Breast epithelium (tissue), 4 donors: ENCODE results near the gene NEDD4L. TPM values are rescaled to one million over a fixed set of nuclear protein-coding genes. Genes with fewer than 3 reads are reported as not detected.

Source experiments
- DNase-seq, 2 donors: peaks; one replicate each; pipeline ENCODE4 v3.0.0-alpha.2; 2019; ENCODE audit warnings: low spot score in 2 of 2
- H3K27ac ChIP-seq, 2 donors: fragments of 200-600 bp; sonication (generic) in 1 of 2; one replicate each; pipeline ENCODE4 v1.5.1; 2016 to 2019; ENCODE audit warnings: mild to moderate bottlenecking in 1 of 2
- H3K27me3 ChIP-seq, 2 donors: fragments of 200-600 bp; sonication (generic) in 1 of 2; one replicate each; pipeline versions ENCODE4 v1.5.1 to v1.6.0; 2017 to 2019; ENCODE audit warnings: control low read depth in 1 of 2, mild to moderate bottlenecking in 1 of 2
- H3K36me3 ChIP-seq: fragments of 200-600 bp; one replicate; pipeline ENCODE4 v1.5.1; 2019
- H3K4me1 ChIP-seq, 2 donors: fragments of 200-600 bp; sonication (generic); one replicate each; pipeline ENCODE4 v1.5.1; 2016 to 2019; ENCODE audit warnings: control low read depth in 1 of 2
- H3K4me3 ChIP-seq, 3 donors: fragments of 200-600 bp; sonication (generic); 1 replicate in 2 of 3; 2 replicates in 1 of 3; pipeline ENCODE4 v1.5.1; 2016 to 2019; ENCODE audit warnings: mild to moderate bottlenecking in 3 of 3, moderate library complexity in 2 of 3
- H3K9me3 ChIP-seq, 2 donors: fragments of 200-600 bp; sonication (generic) in 1 of 2; one replicate each; pipeline ENCODE4 v1.5.1; 2016 to 2019; ENCODE audit warnings: control low read depth in 1 of 2
- CTCF ChIP-seq, 3 donors: fragments of 450-650 bp; IDR thresholded peaks; one replicate each; pipeline ENCODE4 v1.5.1; 2016 to 2017; ENCODE audit warnings: antibody characterized with exemption in 3 of 3, mild to moderate bottlenecking in 3 of 3, moderate library complexity in 3 of 3
- POLR2A ChIP-seq: fragments of 450-650 bp; IDR thresholded peaks from one replicate; pipeline ENCODE4 v1.6.1; 2016; ENCODE audit warnings: antibody characterized with exemption, mild to moderate bottlenecking, moderate library complexity
- POLR2AphosphoS5 ChIP-seq, 3 donors: sonication (generic); formaldehyde crosslinking; IDR thresholded peaks; one replicate each; pipeline ENCODE4 v1.6.1; 2017; ENCODE audit warnings: antibody characterized with exemption in 3 of 3
- intact Hi-C: fragments of 100-400 bp; cut with DNase I; formaldehyde crosslinking; loops from one replicate; pipeline ENCODE4 v1.15.1; 2023; ENCODE audit warnings: low total_unique reads
- total RNA-seq, 3 donors: library from RNA; depleted of rRNA; stranded (reverse); fragments of >200 nt; gene quantifications; one replicate each; pipeline ENCODE4 v1.1.0, GENCODE V29; 2016

Gene NEDD4L
- total RNA-seq, 3 donors from 2014 or later = 26.2 to 162 (median 106) TPM

- DNase-seq = no peak
- intact Hi-C loops = no loop called here
- Histone ChIP-seq H3K36me3 (peaks cover 7% of the 10 kb centered on the region), H3K4me3 (no peak overlapping the region), H3K9me3 (no peaks in the 10 kb centered on the region), H3K27me3 (no peaks in the 10 kb centered on the region), H3K4me1 (no peaks in the 10 kb centered on the region), H3K27ac (no peak overlapping the region)
- TF ChIP-seq POLR2AphosphoS5 (IDR thresholded peaks at IDR 0.05) (no peak), POLR2A (no peak), CTCF (IDR thresholded peaks at IDR 0.05) (no peak)
These were observed 211.0 kb downstream of the NEDD4L start for GRCh38 chr18:58254873-58255511.

GRCh38 chr18:58255701-58256311 lies 211.8 kb downstream of the NEDD4L start:
- intact Hi-C loops = no loop called here
- no peak for TF ChIP-seq POLR2A
- TF ChIP-seq POLR2AphosphoS5 (IDR thresholded peaks at IDR 0.05) = no peak
- TF ChIP-seq CTCF (IDR thresholded peaks at IDR 0.05) = no peak
- Histone ChIP-seq H3K27me3 (no peaks in the 10 kb centered on the region), H3K36me3 (peaks cover 7% of the 10 kb centered on the region), H3K4me1 (no peaks in the 10 kb centered on the region), H3K9me3 (no peaks in the 10 kb centered on the region), H3K27ac (no peak overlapping the region), H3K4me3 (no peak overlapping the region)
- no peak for DNase-seq

- Histone ChIP-seq H3K36me3 (peaks cover 7% of the 10 kb centered on the region), H3K27me3 (no peaks in the 10 kb centered on the region), H3K9me3 (no peaks in the 10 kb centered on the region), H3K4me1 (no peaks in the 10 kb centered on the region), H3K4me3 (no peak overlapping the region), H3K27ac (no peak overlapping the region)
- DNase-seq = no peak
- TF ChIP-seq POLR2AphosphoS5 (IDR thresholded peaks at IDR 0.05) (no peak), CTCF (IDR thresholded peaks at IDR 0.05) (no peak), POLR2A (no peak)
- intact Hi-C loops = no loop called here
These were observed 212.5 kb downstream of the NEDD4L start for GRCh38 chr18:58256316-58257080.

GRCh38 chr18:58257461-58257860 lies 213.4 kb downstream of the NEDD4L start:
- Histone ChIP-seq H3K27me3 (no peaks in the 10 kb centered on the region), H3K9me3 (no peaks in the 10 kb centered on the region), H3K4me3 (no peak overlapping the region), H3K4me1 (no peaks in the 10 kb centered on the region), H3K36me3 (peaks cover 7% of the 10 kb centered on the region), H3K27ac (no peak overlapping the region)
- intact Hi-C loops = no loop called here
- DNase-seq = no peak
- TF ChIP-seq POLR2A = no peak
- TF ChIP-seq POLR2AphosphoS5 (IDR thresholded peaks at IDR 0.05) = no peak
- no peak for TF ChIP-seq CTCF (IDR thresholded peaks at IDR 0.05)
